HCT116 (cell line): ENCODE measurements around the gene DPP6. TPM values are rescaled to one million over a fixed set of nuclear protein-coding genes. Genes with fewer than 3 reads are reported as not detected.

Experiments
- ATAC-seq: fragments of 200-7000 bp; cut with Tn5 transposase; 2 replicates; pipeline ENCODE4 v1.9.1; 2020; ENCODE audit warnings: mild to moderate bottlenecking, moderate library complexity
- BruUV-seq: library from RNA; stranded (reverse); fragments of 400-500 nt; replicated peaks from 2 replicates; lab custom pipeline; 2021; lab: Mats Ljungman, UMichigan
- CTCF ChIA-PET: fragments of 300-600 bp; sonication (Branson Sonifier 250); formaldehyde crosslinking; loops from one replicate; lab custom pipeline; 2021; ENCODE audit warnings: antibody characterized with exemption; lab: Charles Lee
- POLR2A ChIA-PET: fragments of 300-600, 350-600 bp; sonication (Branson Sonifier 250); formaldehyde crosslinking; loops from one replicate; lab custom pipeline; 2021; ENCODE audit warnings: antibody characterized with exemption; lab: Charles Lee
- RAD21 ChIA-PET, 2 experiments: fragments of 300-600 bp; sonication (Branson Sonifier 250); formaldehyde crosslinking; loops; one replicate each; lab custom pipeline; 2023; ENCODE audit warnings: low total read pairs in 2 of 2; ENCODE audit not compliant: uncharacterized antibody in 2 of 2, unreplicated experiment in 2 of 2, low non-redundant PET in 1 of 2; lab: Charles Lee
- DNase-seq: peaks from one replicate; pipeline ENCODE4 v3.0.0-alpha.2; 2010; ENCODE audit warnings: low read depth, low spot score
- H2AFZ ChIP-seq: fragments of 200-600 bp; shearing (Covaris generic), sonication (generic); 2 replicates; pipeline ENCODE4 v1.6.1; 2017; ENCODE audit warnings: low read depth, mixed run types, mixed read lengths, antibody characterized with exemption, low read length; ENCODE audit not compliant: poor library complexity, severe bottlenecking
- H3K27ac ChIP-seq: 2 replicates; pipeline ENCODE4 v1.5.1; 2012; ENCODE audit warnings: low read depth, low read length
- H3K27me3 ChIP-seq: fragments of 200-600 bp; sonication (generic); 2 replicates; pipeline ENCODE4 v1.6.1; 2016; ENCODE audit warnings: mixed run types, low read length, mixed read lengths; ENCODE audit not compliant: insufficient read depth
- H3K36me3 ChIP-seq, 2 experiments: fragments of 200-500 bp in 1 of 2; fragments of 200-600 bp in 1 of 2; sonication (Bioruptor generic) in 1 of 2; sonication (generic) in 1 of 2; 2 replicates each; pipeline versions ENCODE4 v1.5.1 to v1.6.1; 2014 to 2016; ENCODE audit warnings: low read length in 2 of 2, inconsistent platforms in 1 of 2, mixed read lengths in 1 of 2, mixed run types in 1 of 2; ENCODE audit not compliant: insufficient read depth in 2 of 2, control insufficient read depth in 1 of 2
- H3K4me1 ChIP-seq, 2 experiments: fragments of 200-600 bp in 1 of 2; sonication (generic) in 1 of 2; 2 replicates each; pipeline versions ENCODE4 v1.5.1 to v1.6.1; 2012 to 2017; ENCODE audit warnings: low read length in 2 of 2, inconsistent platforms in 1 of 2, mild to moderate bottlenecking in 1 of 2, mixed read lengths in 1 of 2, mixed run types in 1 of 2, moderate library complexity in 1 of 2; ENCODE audit not compliant: insufficient read depth in 2 of 2, control insufficient read depth in 1 of 2
- H3K4me2 ChIP-seq: fragments of 200-600 bp; sonication (generic); 2 replicates; pipeline ENCODE4 v1.6.1; 2017; ENCODE audit warnings: mixed run types, low read length, mixed read lengths
- H3K4me3 ChIP-seq, 2 experiments: fragments of 200-600 bp in 1 of 2; sonication (generic) in 1 of 2; replicated peaks in 1 of 2; 2 replicates each; pipeline ENCODE4 v1.5.1; 2011 to 2016; ENCODE audit warnings: low read length in 2 of 2, control low read depth in 1 of 2, low read depth in 1 of 2, mild to moderate bottlenecking in 1 of 2, mixed read lengths in 1 of 2, mixed run types in 1 of 2
- H3K79me2 ChIP-seq: fragments of 200-600 bp; sonication (generic); 2 replicates; pipeline ENCODE4 v1.6.1; 2017; ENCODE audit warnings: mild to moderate bottlenecking, mixed run types, low read length, moderate library complexity, mixed read lengths; ENCODE audit not compliant: insufficient read depth
- H3K9ac ChIP-seq: fragments of 200-600 bp; sonication (generic); 2 replicates; pipeline ENCODE4 v1.6.1; 2016; ENCODE audit warnings: low read length, mixed read lengths
- H3K9me2 ChIP-seq: fragments of 200-600 bp; sonication (generic), shearing (Covaris generic); 2 replicates; pipeline ENCODE4 v1.6.1; 2017; ENCODE audit warnings: mixed run types, mild to moderate bottlenecking, moderate library complexity; ENCODE audit not compliant: insufficient read depth
- H3K9me3 ChIP-seq, 2 experiments: fragments of 200-500 bp in 1 of 2; fragments of 200-600 bp in 1 of 2; sonication (Bioruptor generic) in 1 of 2; sonication (generic) in 1 of 2; 2 replicates each; pipeline ENCODE4 v1.6.1; 2014 to 2017; ENCODE audit warnings: low read length in 2 of 2, mixed read lengths in 2 of 2, inconsistent platforms in 1 of 2, low read depth in 1 of 2, mild to moderate bottlenecking in 1 of 2, mixed run types in 1 of 2, moderate library complexity in 1 of 2; ENCODE audit not compliant: control insufficient read depth in 1 of 2, insufficient read depth in 1 of 2
- H4K20me1 ChIP-seq: fragments of 200-600 bp; sonication (generic), shearing (Covaris generic); 2 replicates; pipeline ENCODE4 v1.6.1; 2017; ENCODE audit warnings: mixed run types, mild to moderate bottlenecking, moderate library complexity; ENCODE audit not compliant: insufficient read depth
- CBX3 ChIP-seq: IDR thresholded peaks from 2 replicates; pipeline ENCODE4 v1.6.1; 2012; ENCODE audit warnings: low read depth
- CEBPB ChIP-seq: IDR thresholded peaks from 2 replicates; pipeline ENCODE4 v1.6.1; 2012; ENCODE audit warnings: low read depth
- EGR1 ChIP-seq: IDR thresholded peaks from 2 replicates; pipeline ENCODE4 v1.6.1; 2012; ENCODE audit warnings: low read depth
- ELF1 ChIP-seq: IDR thresholded peaks from 2 replicates; pipeline ENCODE4 v1.6.1; 2012; ENCODE audit warnings: low read depth, borderline replicate concordance
- EZH2phosphoT487 ChIP-seq: fragments of 200-600 bp; IDR thresholded peaks from 2 replicates; pipeline ENCODE4 v1.6.1; 2018; ENCODE audit warnings: antibody characterized with exemption, borderline replicate concordance
- FOSL1 ChIP-seq: IDR thresholded peaks from 2 replicates; pipeline ENCODE4 v1.6.1; 2012; ENCODE audit warnings: low read depth
- JUND ChIP-seq: IDR thresholded peaks from 2 replicates; pipeline ENCODE4 v1.6.1; 2012
- MAX ChIP-seq: IDR thresholded peaks from 2 replicates; pipeline ENCODE4 v1.6.1; 2012
- POLR2A ChIP-seq: IDR thresholded peaks from 2 replicates; pipeline ENCODE4 v1.7.0; 2011; ENCODE audit warnings: borderline replicate concordance; ENCODE audit not compliant: insufficient read depth, insufficient read length; ENCODE audit errors: extremely low read depth
- RAD21 ChIP-seq: IDR thresholded peaks from 2 replicates; pipeline ENCODE4 v1.6.1; 2012; ENCODE audit warnings: low read depth, mild to moderate bottlenecking
- REST ChIP-seq: IDR thresholded peaks from 2 replicates; pipeline ENCODE4 v1.6.1; 2012; ENCODE audit warnings: low read depth
- SIN3A ChIP-seq: IDR thresholded peaks from 2 replicates; pipeline ENCODE4 v1.6.1; 2012; ENCODE audit warnings: low read depth
- SP1 ChIP-seq: IDR thresholded peaks from 2 replicates; pipeline ENCODE4 v1.6.1; 2012; ENCODE audit warnings: low read depth
- SRF ChIP-seq: IDR thresholded peaks from 2 replicates; pipeline ENCODE4 v1.6.1; 2012; ENCODE audit warnings: low read depth
- ZFX ChIP-seq: fragments of 450-650 bp; IDR thresholded peaks from 2 replicates; pipeline ENCODE4 v1.6.1; 2017
- ZNF274 ChIP-seq: fragments of 200-500 bp; sonication (Bioruptor generic); IDR thresholded peaks from 2 replicates; pipeline ENCODE4 v1.6.1; 2014; ENCODE audit warnings: mild to moderate bottlenecking, low read depth, low read length, inconsistent platforms
- intact Hi-C: fragments of 100-400 bp; cut with micrococcal nuclease; formaldehyde crosslinking; loops from 2 replicates; pipeline ENCODE4 v1.10.0; 2022
- total RNA-seq: library from RNA; stranded (reverse); gene quantifications from one replicate; pipeline ENCODE4 v1.2.1, GENCODE V29; 2021; ENCODE audit not compliant: unreplicated experiment
- TF ChIP-seq, protein P1 (sequence below): IDR thresholded peaks from 2 replicates; pipeline ENCODE4 v1.6.1; 2012

DPP6 gene
- total RNA-seq, 1 experiment from 2014 or later = not detected

DNA sequence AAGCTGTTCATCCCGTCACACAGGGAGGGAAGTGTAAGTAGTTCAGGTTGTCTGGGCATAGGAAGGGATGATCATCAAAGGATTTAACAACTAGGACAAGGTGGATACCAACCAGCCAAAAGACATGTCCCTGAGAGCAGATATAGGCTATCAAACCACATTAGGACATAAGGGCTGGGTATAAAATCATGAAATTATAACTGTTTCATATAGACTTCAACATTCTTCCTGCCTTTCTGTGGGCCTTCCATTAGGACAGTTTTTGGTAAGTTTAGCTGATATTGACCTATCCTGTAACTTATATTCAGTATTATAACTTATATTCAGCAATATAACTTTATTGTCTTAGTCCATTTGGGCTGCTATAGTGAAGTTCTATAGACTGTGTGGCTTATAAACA is 759.8 kb downstream of the DPP6 start (continued):
- TF ChIP-seq JUND (no peak), ELF1 (no peak), SP1 (no peak), SRF (no peak), FOSL1 (no peak), CBX3 (no peak)
- TF ChIP-seq, all 23 proteins: peak for 0

DNA sequence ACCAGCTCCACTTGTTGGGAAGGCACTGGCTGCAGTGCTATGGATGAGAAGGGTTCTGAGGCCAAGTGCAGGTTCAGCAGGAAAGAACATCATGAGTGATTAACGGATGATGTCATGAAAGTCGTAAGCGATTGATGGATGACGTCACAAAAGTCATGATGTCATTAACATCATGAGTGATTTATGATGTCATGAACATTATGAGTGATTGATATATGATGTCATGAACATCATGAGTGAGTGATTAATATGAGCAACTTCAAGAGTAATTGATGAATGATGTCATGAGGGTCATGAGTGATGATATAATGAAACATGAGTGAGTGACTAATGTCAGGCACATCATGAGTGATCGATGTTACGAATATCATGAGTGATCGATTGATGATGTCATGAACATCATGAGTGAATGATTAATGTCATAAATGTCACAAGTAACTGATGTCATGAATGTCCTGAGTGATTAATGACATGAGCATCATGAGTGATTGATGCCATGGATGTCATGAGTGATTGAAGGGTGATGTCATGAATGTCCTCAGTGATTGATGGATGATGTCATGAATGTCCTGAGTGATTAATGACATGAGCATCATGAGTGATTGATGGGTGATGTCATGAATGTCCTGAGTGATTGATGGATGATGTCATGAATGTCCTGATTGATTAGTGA is 765.2 kb downstream of the DPP6 start:
- Histone ChIP-seq H3K9ac (no peak overlapping the region), H3K79me2 (no peaks in the 10 kb centered on the region), H3K36me3 (no peaks in the 10 kb centered on the region), H3K9me2 (no peaks in the 10 kb centered on the region), H4K20me1 (no peaks in the 10 kb centered on the region), H3K9me3 (peaks cover under 1 to 3% of the 10 kb centered on the region in 2 experiments; a peak in 1 of 4 replicates), H3K4me1 (no peaks in the 10 kb centered on the region), H3K27me3 (no peaks in the 10 kb centered on the region), H3K4me2 (no peak overlapping the region)
- CTCF ChIA-PET = no interaction called here
- no TSS peak for BruUV-seq
- no peak for DNase-seq
- ATAC-seq = no peak
- POLR2A ChIA-PET = no interaction called here
- TF ChIP-seq MAX (no peak), SP1 (no peak), ZFX (no peak)
- TF ChIP-seq, all 23 proteins: peak for 0
- Histone ChIP-seq H2AFZ (no peak overlapping the region), H3K27ac (no peak overlapping the region), H3K4me3 (no peak overlapping the region)
- RAD21 ChIA-PET = no interaction called here
- intact Hi-C loops = no loop called here

- intact Hi-C loops = no loop called here
- H3K9me2 ChIP-seq = no peaks in the 10 kb centered on the region
- DNase-seq (no peak), ATAC-seq (no peak)
- ChIA-PET POLR2A (no interaction called here), CTCF (no interaction called here), RAD21 (no interaction called here)
- no peak overlapping the region for H3K9ac ChIP-seq
- no peak overlapping the region for H3K27ac ChIP-seq
- H3K9me3 ChIP-seq = no peaks in the 10 kb centered on the region
- H3K36me3 ChIP-seq = no peaks in the 10 kb centered on the region
- H3K27me3 ChIP-seq = peaks cover 18% of the 10 kb centered on the region
- no peaks in the 10 kb centered on the region for H4K20me1 ChIP-seq
- no peaks in the 10 kb centered on the region for H3K79me2 ChIP-seq
- H2AFZ ChIP-seq = no peak overlapping the region
- BruUV-seq = no TSS peak
- H3K4me2 ChIP-seq = no peak overlapping the region
- H3K4me1 ChIP-seq = no peaks in the 10 kb centered on the region
- no peak overlapping the region for H3K4me3 ChIP-seq
- TF ChIP-seq SP1 (no peak), EZH2phosphoT487 (no peak), RAD21 (no peak), ZNF274 (no peak), REST (no peak), SIN3A (no peak), MAX (no peak), CEBPB (no peak), CBX3 (no peak), SRF (no peak), EGR1 (no peak), POLR2A (no peak)
- TF ChIP-seq, protein P1, sequence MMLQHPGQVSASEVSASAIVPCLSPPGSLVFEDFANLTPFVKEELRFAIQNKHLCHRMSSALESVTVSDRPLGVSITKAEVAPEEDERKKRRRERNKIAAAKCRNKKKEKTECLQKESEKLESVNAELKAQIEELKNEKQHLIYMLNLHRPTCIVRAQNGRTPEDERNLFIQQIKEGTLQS = no peak
Observed at GRCh38 chr7:154827007-154827406, 774.8 kb downstream of the DPP6 start.
